Aorta (tissue), 5 donors: ENCODE measurements around the gene OR6J1. TPM values are rescaled to one million over a fixed set of nuclear protein-coding genes. Genes with fewer than 3 reads are reported as not detected.
A peak's percentile ranks its signal among the peaks of the same experiment; 100 is the strongest.
"Not testable (repeated sequence)": the region's sequence is repeated elsewhere in the genome, so short reads cannot be mapped to it uniquely, and the experiment has no call there.

ENCODE experiments used
- ATAC-seq: fragments of 200-7000 bp; cut with Tn5 transposase; one replicate; pipeline ENCODE4 v1.9.1; 2022; ENCODE audit warnings: moderate library complexity; ENCODE audit not compliant: low FRiP score
- DNase-seq, 2 donors: peaks; one replicate each; pipeline ENCODE4 v3.0.0-alpha.2; 2020
- H3K27ac ChIP-seq, 2 donors: one replicate each; pipeline ENCODE4 v1.5.1; 2013; ENCODE audit warnings: low read length in 2 of 2, mild to moderate bottlenecking in 2 of 2, moderate library complexity in 2 of 2, control low read depth in 1 of 2, inconsistent platforms in 1 of 2, low read depth in 1 of 2
- H3K27me3 ChIP-seq, 2 donors: one replicate each; pipeline ENCODE4 v1.6.1; 2013; ENCODE audit warnings: control low read depth in 1 of 2, low read length in 1 of 2, mild to moderate bottlenecking in 1 of 2, moderate library complexity in 1 of 2; ENCODE audit not compliant: insufficient read depth in 2 of 2, control insufficient read depth in 1 of 2
- H3K36me3 ChIP-seq, 2 donors: one replicate each; pipeline ENCODE4 v1.6.1; 2013; ENCODE audit warnings: control low read depth in 1 of 2, low read length in 1 of 2, mild to moderate bottlenecking in 1 of 2; ENCODE audit not compliant: insufficient read depth in 2 of 2, control insufficient read depth in 1 of 2
- H3K4me1 ChIP-seq, 2 donors: one replicate each; pipeline ENCODE4 v1.6.1; 2013; ENCODE audit warnings: low read length in 2 of 2, control low read depth in 1 of 2, mild to moderate bottlenecking in 1 of 2, moderate library complexity in 1 of 2; ENCODE audit not compliant: insufficient read depth in 2 of 2, control insufficient read depth in 1 of 2
- H3K4me3 ChIP-seq, 2 donors: one replicate each; pipeline ENCODE4 v1.5.1; 2013; ENCODE audit warnings: low read length in 2 of 2, control low read depth in 1 of 2, mild to moderate bottlenecking in 1 of 2
- H3K9me3 ChIP-seq: one replicate; pipeline ENCODE4 v1.6.1; 2013; ENCODE audit warnings: mild to moderate bottlenecking, low read length; ENCODE audit not compliant: control insufficient read depth
- WGBS, 2 donors: extraction: QIAGEN DNeasy Blood & Tissue Kit; methylation state at CpG; one replicate each; pipeline ENCODE4 v1.1.7; 2013; 5-methylcytosine and 5-hydroxymethylcytosine counted together
- intact Hi-C, 2 donors: fragments of 100-400 bp; cut with DNase I; formaldehyde crosslinking; loops; one replicate each; pipeline versions ENCODE4 v1.14.2 to v1.15.0; 2022
- polyA plus RNA-seq, 2 donors: library from polyadenylated mRNA; stranded (reverse); fragments of 200-250 nt; gene quantifications; one replicate each; pipeline ENCODE4 v1.2.3, GENCODE V29; 2013
- total RNA-seq, 2 donors: library from RNA; stranded (reverse); fragmentation: NEBNext Ultra II Directional; extraction: Animal tissue kit (Norgen Biotek cat#: 25700); gene quantifications; one replicate each; pipeline ENCODE4 v1.2.1, GENCODE V29; 2021
- donor health status: healthy with polysubstance abuse.
- donor health status: Bipolar disorder and iron deficiency.
- donor health status: DM: no; HTN: no; CAD: no.
- donor health status: DM: no; HTN: no; CAD: no.
- donor health status: DM: yes; HTN: yes; CAD: no.

The OR6J1 gene
- total and polyA plus RNA-seq, 4 donors: not detected

- H3K36me3 ChIP-seq: no peaks in the 10 kb centered on the region
- H3K27me3 ChIP-seq: no peaks in the 10 kb centered on the region
- intact Hi-C loops: no loop called here
- no peak for ATAC-seq
- peak overlapping the region; percentile 71 to 77 for H3K4me3 ChIP-seq
- no peaks in the 10 kb centered on the region for H3K9me3 ChIP-seq
- H3K4me1 ChIP-seq: peaks cover 7 to 8% of the 10 kb centered on the region in 2 donors
- peak overlapping the region in 1 of 2 donors; percentile 76 for H3K27ac ChIP-seq
- DNase-seq: no peak
- whole genome bisulfite sequencing, 2 donors: 1 to 2% methylated on average over 17 of the region's 17 CpGs
Measured at GRCh38 chr14:22588526-22589095, 55.5 kb downstream of the OR6J1 start.

- H3K9me3 ChIP-seq, H3K4me1 ChIP-seq, ATAC-seq, H3K36me3 ChIP-seq, DNase-seq, H3K27me3 ChIP-seq, intact Hi-C loops, H3K27ac ChIP-seq: not testable (repeated sequence)
- peak overlapping the region; percentile 71 to 77 for H3K4me3 ChIP-seq
- WGBS, 2 donors: 70 to 77% methylated on average over 10 of the region's 10 CpGs
Measured at GRCh38 chr14:22587677-22588422, 56.3 kb downstream of the OR6J1 start.

- Histone ChIP-seq H3K27me3 (no peaks in the 10 kb centered on the region), H3K36me3 (no peaks in the 10 kb centered on the region), H3K27ac (no peak overlapping the region), H3K4me1 (peaks cover 8 to 9% of the 10 kb centered on the region in 2 donors), H3K9me3 (no peaks in the 10 kb centered on the region), H3K4me3 (no peak overlapping the region)
- 74 to 79% methylated on average over 5 of the region's 5 CpGs for WGBS, 2 donors
- no peak for ATAC-seq
- no peak for DNase-seq
- intact Hi-C loops: no loop called here
Measured at GRCh38 chr14:22587247-22587646, 56.9 kb downstream of the OR6J1 start.

GRCh38 chr14:22583994-22584393 is 60.2 kb downstream of the OR6J1 start:
- no peak overlapping the region for H3K4me3 ChIP-seq
- intact Hi-C loops: no loop called here
- DNase-seq (no peak), ATAC-seq (no peak)
- peak overlapping the region in 1 of 2 donors; percentile 68 for H3K27ac ChIP-seq
- no peaks in the 10 kb centered on the region for H3K27me3 ChIP-seq
- no peaks in the 10 kb centered on the region for H3K36me3 ChIP-seq
- H3K4me1 ChIP-seq: peaks cover 8 to 9% of the 10 kb centered on the region in 2 donors
- H3K9me3 ChIP-seq: no peaks in the 10 kb centered on the region
- 32 to 54% methylated on average over 1 of the region's 1 CpG for WGBS, 2 donors

Other genes starting within 250 kb of the OR6J1 start
- 100 to 1,000 TPM; 143 to 149 TPM for gene DAD1, start 55.1 kb downstream of the OR6J1 start, total RNA-seq
- gene DAD1, start 55.1 kb downstream of the OR6J1 start, polyA plus RNA-seq: 100 to 1,000 TPM; 240 to 309 TPM
- gene ABHD4, start 46.1 kb downstream of the OR6J1 start, total RNA-seq: 10 to 100 TPM; 44.8 to 47.4 TPM
- gene ABHD4, start 46.1 kb downstream of the OR6J1 start, polyA plus RNA-seq: 10 to 100 TPM; 20.3 to 41.6 TPM
- gene OXA1L, start 122.3 kb upstream of the OR6J1 start, total RNA-seq: 10 to 100 TPM; 60.0 to 74.8 TPM
- 100 to 1,000 TPM in 1 of 2 donors, 10 to 100 TPM in 1; 69.4 to 123 TPM for gene OXA1L, start 122.3 kb upstream of the OR6J1 start, polyA plus RNA-seq
- gene SLC7A7, start 171.1 kb upstream of the OR6J1 start, total RNA-seq: 10 to 100 TPM; 16.7 TPM
- gene SLC7A7, start 171.1 kb upstream of the OR6J1 start, polyA plus RNA-seq: 10 to 100 TPM; 15.4 to 44.2 TPM
- 10 to 100 TPM; 37.2 to 49.1 TPM for gene MRPL52, start 185.5 kb upstream of the OR6J1 start, total RNA-seq
- gene MRPL52, start 185.5 kb upstream of the OR6J1 start, polyA plus RNA-seq: 10 to 100 TPM; 47.3 to 56.0 TPM
- 100 to 1,000 TPM; 206 to 250 TPM for gene MMP14, start 192.2 kb upstream of the OR6J1 start, total RNA-seq
- 10 to 100 TPM; 29.8 to 99.2 TPM for gene MMP14, start 192.2 kb upstream of the OR6J1 start, polyA plus RNA-seq
- 100 to 1,000 TPM; 161 to 187 TPM for gene LRP10, start 227.4 kb upstream of the OR6J1 start, total RNA-seq
- 100 to 1,000 TPM in 1 of 2 donors, 10 to 100 TPM in 1; 53.0 to 134 TPM for gene LRP10, start 227.4 kb upstream of the OR6J1 start, polyA plus RNA-seq
- under 1 TPM; 0.36 to 0.75 TPM for gene REM2, start 238.9 kb upstream of the OR6J1 start, total RNA-seq
- under 1 TPM in 1 of 2 donors, not detected in 1; 0.92 TPM for gene REM2, start 238.9 kb upstream of the OR6J1 start, polyA plus RNA-seq